Amniotic stem cell (primary cell): Measurements from ENCODE around the gene TTC9B.
"Not testable (repeated sequence)": the region's sequence is repeated elsewhere in the genome, so short reads cannot be mapped to it uniquely, and the experiment has no call there.

Source experiments
- DNase-seq: peaks from one replicate; lab custom pipeline; 2025; lab: John Stamatoyannopoulos, UW

The TTC9B gene

DNA sequence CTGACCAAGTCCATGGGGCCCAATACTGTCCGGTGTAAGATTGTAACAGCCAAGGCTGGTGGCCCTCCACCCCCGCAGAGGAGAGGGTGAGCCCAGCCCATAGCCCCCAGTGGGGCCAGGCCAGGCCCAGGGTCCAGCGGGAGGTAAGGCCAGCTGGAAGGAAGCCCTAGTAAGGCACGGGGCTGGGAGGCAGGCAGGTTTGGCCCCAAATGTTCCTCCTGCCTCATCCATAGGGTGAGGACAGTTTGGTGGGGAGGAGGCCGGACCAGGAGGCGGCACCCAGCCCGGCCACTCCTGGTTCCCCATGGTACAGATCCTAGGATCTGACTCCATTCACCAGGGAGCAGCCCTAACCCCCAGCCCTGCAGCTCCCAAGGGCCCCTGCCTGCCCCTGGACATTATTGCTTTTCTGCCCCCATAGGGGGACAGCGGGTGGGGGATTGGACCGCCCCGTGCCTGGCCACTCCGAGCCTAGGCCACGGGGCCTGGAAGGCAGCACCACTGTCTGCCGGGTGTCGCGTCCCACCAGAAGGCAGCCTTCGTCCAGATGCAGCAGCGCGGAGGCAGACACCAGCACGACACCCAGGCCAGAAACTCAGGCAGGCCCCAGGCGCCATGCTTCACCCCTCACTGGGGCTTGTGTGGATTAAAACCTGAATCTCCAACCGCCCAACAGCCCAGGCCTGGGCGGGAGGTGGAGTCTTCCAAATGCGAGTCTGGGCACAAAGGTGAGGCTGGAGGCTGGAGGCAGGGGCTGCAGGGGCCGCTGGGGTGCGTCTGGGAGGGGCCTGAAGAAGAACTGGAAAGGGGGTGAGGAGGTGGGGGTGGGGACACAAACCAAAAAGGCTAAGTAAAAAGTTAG lies 15.0 kb upstream of the TTC9B start:
- no peak for DNase-seq

DNA sequence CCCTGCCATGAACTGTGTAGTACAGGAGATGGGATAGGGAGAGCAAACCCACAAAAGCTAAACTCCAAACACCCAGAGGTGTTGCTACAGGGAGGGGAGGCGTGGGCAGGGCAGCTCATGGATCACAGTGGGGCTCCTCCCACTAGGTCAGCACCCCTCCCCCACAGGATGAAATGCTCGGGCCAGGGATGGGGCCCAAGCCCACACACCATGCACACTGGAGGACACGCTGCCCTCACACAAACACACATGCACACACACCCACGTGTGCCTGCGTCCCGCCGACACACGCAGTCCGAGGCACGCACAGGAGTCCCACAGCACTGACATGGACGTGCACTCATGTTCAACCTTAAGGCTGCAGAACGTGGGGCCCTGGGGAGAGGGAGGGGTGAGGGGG lies 14.3 kb upstream of the TTC9B start:
- no peak for DNase-seq

DNA sequence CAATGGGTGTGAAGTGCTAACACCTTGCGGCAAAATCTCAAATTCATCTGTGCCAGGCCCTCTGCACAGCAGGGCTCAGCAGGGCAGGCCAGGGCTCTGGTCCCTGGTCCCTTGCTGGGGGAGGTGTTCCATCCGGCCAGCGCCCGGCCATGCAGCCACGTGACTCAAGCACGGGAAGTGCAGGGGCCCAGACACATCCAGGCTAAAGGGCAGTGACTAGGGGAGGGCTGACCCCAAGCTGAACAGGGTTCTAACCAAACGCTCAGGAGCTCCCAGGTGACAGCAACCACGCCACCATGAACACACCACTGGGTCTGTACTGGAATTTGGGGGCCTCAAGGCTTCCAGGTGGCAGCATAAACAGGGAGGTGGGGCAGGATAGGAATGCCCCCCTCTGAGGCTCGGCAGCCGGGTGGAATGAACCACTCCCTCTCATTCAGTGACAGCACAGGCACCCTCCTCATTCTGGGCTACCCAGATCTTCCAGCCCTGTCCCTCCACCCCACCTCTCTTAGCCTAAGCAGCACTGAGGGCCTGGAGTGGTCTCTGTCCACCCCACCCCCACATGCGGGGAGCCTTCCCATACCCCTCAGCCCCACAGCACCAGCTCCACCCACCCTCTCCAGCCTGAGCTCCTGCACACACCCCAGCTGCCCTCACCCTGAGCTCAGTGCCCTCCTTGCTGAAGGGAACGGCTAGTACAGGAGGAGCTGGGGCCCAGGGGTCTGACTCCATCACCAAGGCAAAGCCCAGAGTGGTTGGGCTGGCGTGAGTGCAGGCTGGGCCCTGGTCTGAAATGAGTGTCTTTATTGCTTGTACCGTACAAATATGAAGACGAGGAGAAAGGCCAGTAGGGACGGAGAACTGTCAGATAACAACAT lies 13.6 kb upstream of the TTC9B start:
- no peak for DNase-seq

DNA sequence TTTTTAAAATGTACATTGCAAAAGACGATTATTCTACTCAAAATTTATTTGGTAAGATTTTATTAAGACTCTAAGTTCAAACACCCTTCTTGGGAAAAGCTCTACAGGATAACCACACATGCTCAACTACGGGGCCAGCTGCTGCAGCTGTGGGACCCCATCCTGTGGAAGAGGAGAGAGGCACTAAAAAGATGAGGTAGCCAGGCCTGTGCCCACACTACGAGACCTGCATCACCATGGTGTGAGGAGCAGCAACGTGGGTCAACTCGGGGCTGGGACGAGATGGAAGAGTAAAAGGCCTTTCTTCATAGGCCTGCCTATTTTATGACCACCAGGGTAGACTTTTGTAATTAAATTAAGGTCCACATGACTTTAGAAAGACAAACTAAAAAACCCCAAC lies 12.9 kb upstream of the TTC9B start:
- no peak for DNase-seq

DNA sequence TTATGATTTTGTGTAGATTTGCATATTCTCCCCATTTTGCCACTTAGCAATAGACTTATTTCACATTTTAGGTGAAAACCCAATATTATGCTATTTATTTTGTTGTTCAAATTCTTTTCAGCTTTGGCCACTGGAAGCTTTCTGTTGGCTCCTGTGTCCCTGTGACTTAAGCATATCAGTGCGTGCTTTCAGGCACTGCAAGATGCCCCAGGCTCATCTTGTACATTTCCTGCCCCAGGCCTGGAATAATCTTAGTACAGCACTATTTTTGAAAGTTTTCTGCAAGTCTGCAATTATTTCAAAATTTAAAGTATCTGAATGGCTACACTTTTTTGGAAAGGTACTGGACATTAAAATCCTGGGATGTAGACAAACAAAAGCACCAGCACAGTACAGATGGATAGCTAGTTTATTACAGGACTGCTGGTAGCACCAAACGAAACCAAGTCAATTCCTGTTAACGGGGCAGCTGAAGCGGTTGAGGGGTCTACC lies 11.8 kb upstream of the TTC9B start:
- no peak for DNase-seq

DNA sequence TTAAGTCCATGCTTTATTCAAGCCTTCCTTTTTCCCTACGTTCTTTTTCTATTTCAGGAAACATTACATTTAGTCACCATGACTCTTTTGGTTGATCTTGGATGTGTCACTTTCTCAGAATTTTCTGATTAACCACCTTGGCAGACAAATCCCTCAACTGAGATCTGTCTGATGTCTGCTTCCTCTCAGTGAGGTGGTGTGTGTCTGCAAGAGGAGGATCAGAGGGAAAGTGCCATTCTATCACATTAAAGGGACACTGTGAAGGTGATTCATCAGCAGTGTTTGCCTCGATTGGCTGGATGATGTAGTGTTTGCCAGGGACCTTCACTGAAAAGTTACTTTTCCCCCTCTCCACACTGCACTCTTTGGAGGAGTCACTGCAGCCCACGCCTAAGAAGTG lies 11.3 kb upstream of the TTC9B start:
- no peak for DNase-seq

DNA sequence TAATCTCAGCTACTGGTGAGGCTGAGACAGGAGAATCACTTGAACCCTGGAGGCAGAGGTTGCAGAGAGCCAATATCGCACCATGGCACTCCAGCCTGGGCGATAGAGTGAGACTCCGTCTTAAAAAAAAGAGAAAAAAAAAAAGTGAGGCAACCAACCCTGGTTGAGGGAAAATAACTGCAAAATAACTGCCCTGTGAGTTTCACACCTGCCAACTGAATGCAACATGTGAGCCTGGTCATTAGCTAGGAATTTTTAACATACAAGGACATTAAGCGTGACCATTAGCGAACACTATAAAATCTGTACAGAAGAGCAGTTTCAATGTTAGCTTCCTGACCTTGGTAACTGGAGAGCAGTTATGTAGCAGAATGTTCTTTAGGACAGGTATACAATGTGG lies 10.7 kb upstream of the TTC9B start:
- DNase-seq, result no peak

DNA sequence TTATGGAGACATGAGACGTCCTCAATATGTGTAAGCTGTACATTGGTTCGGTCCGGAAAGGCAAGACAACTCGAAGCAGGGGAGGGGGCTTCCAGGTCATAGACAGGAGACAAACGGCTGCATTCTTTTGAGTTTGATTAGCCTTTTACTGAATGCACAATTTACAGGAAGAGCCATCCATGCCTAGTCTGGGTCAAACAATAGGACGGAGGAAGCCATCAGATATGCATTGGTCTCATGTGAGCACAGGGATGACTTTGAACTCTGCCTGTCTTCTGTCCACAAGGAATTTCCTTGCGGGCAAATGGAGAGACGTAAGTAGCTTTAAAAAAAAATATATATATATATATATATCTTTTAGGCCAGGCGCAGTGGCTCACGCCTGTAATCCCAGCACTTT lies 10.2 kb upstream of the TTC9B start:
- no peak for DNase-seq

DNA sequence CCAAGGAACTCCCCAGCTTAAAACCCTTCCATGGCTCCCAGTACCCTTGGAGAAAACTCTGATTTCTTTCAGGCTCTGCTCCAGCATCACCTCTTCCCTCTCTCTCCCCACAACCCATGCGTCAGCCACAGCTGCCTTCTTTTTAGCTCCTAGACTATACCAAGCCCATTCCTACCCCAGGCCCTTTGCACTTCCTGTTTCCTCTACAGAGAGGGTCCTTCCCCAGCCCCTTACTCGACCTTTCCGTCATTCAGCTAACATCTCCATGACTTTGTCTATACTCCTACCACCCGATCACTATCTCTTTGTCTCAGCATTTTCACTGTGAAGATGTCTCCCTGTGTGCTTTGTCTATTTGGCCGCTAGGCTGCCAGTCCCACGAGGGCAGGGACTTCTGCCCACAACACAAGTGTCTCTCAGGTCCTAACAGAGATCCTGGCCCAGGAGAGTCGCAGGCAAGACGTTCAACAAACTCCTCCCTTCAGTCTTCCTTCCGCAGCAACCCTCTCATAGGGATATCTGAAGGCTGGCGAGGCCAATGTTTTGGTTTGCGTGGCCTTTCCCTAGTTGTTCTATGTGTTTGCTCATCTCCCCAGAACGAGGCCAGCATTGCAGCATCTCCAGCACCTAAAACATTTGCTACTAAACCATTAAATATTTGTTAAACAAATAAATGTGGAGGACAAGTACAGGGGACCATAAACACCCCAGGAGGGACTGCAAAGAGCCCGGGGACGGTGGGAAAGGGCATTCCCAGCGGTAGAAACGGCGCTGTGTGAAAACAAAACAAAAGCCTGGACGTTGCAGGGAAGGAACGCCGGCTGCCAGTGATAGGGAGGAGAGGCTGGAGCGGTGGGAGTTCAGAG lies 7.5 kb upstream of the TTC9B start:
- DNase-seq, result no peak

DNA sequence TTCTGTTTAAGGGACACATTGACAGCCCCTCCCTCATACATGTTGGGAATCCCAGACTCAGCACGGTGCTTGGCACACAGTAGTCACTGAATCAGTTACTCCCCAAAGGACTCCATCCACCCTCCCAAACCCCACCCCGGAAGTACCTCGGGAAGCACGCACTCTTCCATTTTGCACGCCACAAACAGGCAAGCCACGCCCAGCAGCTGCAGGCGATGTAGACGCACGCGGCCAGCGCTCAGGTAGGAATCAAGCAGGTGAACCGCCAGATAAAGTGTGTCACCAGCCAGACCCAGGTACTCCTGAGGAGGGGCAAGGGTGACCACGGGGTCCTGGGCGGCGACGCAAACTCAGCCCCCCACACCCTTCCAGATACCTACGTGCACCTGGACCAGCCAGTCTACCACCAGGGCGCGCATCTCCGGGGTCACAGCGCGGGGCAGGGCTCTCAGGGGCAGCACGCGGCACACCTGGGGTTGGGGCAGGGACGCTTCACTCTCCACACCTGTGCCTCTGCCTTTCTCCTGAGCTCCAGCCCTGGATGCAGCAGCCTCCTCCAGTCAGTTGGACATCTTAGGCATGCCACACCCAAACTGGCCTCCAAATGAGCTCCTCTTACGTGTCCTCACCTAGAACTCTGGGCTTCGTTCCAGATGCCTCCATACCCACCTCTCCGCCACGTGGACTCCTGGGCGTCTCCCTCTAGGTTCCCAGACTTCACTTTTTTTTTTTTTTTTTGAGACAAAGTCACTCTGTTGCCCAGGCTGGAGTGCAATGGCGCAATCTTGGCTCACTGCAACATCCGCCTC lies 6.4 kb upstream of the TTC9B start:
- no peak for DNase-seq

DNA sequence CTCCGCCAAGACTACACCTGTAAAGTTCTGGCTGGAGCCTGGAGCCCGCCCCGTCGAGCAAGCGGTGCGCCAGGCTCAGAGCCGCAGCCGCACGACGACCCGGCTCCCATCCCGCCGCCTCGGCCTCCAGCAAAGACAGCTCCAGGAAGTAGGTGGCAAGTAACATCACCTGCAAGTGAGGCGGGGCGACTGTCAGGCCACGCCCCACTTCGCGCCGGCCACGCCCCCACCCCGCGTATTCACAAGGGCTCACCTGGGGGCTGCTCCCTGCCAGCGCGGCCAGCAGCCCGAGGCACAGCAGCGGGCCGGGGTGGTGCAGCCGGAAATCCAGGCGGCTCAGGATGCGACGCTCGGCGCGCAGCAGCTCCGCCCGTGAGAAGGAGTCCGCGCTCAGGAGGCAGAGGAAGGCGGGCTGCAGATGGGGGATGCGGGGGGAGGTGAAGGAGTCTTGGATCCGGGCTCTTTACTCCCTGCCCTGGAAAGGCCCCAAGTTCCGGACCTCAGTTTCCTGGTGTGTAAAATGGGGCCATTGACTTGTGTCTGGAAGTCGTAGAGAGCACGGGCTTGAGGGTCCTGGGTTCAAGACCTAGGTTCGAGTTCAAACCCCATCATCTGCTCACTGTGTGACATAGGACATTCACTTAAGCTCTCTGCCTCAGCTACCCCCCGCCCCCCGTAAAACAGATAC lies 5.1 kb upstream of the TTC9B start:
- DNase-seq, result no peak

DNA sequence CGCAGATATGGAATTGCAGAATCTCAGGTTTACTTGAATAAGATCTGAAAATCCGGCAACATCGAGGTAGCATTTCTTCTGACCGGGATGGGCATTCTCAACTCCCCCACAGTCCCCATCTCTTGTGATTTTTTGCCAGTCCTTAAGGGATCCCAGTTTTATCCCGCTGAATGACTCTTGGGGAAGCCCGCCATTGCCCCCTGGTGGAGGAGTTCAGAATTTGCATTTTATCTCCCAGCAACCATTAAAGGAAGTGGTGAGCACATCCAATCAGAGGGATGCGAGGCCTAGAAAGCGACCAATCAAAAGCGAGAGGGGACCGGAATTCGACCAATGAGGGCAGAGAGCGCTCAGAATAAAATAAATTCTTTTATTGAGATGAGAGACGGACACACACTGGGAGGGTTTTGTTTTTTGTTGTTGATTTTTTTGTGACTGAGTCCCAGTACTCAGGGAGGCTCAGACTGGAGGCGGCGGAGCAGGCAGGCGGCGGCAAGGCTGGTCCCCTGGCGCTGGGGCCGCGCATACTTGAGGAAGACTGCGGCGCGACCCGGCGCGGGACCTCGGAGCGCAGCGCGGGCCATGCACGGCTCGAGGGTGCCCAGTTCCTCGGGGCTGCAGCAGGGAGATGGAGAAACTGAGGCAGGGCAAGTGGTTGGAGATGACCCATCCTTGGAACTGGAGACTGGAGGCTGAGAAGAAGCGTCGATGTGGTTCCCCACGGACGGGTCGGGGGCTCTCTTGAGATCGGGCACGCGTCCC lies 3.9 kb upstream of the TTC9B start:
- peak; percentile 28 for DNase-seq

DNA sequence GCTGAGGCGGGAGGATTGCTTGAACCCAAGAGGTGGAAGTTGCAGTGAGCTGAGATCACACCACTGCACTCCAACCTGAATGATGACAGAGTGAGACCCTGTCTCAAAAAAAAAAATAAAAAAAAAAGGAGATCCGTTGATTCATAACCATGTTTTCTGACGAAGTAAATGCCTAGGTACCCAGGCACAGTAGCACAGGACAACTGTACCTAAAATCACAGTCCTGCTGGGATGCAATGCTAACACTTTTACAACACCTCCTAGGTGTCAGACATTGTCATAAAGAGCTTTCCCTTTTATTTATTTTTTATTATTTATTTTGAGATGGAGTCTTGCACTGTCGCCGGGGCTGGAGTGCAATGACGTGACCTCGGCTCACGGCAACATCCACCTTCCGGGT lies 2.5 kb upstream of the TTC9B start:
- DNase-seq, result no peak

DNA sequence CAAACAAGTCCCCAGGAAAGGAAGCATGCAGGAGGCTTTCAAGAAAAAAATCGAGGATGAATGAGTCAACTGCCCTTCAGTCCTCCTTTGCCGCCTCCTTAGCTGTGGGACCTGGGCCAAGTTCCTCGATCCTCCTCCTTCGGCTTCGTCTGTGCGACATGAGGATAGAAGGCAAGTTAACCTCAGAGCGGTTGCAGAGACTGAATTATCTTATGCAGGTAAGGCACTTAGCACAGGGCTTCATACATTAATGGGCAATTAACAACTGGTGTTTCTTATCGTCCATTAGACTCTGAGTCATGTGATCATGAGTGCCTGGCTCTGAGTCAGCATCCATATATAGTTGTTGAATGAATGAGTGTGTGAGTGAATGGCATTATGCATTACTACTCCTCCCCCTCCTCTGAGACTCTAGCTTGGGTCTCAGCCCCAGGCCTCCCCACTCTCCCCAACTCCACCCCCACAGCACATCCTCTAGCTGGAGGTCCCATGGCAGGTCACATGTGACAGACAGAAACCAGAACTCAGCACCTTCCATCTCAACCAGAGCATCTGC lies 1.6 kb upstream of the TTC9B start:
- DNase-seq, result no peak

DNA sequence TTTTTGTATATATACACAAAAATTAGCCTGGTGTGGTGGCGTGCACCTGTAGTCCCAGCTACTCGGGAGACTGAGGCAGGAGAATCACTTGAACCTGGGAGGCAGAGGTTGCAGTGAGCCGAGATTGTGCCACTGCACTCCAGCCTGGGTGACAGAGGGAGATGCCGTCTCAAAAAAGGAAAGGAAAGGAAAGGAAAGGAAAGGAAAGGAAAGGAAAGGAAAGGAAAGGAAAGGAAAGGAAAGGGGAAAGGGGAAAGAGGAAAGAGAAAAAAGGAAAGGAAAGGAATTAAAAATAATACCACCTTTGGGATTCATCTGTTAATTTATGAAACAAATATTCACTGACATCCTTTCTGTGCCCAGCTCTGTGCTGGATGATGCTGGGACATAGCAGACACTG lies 845 bp upstream of the TTC9B start:
- DNase-seq, result not testable (repeated sequence)

DNA sequence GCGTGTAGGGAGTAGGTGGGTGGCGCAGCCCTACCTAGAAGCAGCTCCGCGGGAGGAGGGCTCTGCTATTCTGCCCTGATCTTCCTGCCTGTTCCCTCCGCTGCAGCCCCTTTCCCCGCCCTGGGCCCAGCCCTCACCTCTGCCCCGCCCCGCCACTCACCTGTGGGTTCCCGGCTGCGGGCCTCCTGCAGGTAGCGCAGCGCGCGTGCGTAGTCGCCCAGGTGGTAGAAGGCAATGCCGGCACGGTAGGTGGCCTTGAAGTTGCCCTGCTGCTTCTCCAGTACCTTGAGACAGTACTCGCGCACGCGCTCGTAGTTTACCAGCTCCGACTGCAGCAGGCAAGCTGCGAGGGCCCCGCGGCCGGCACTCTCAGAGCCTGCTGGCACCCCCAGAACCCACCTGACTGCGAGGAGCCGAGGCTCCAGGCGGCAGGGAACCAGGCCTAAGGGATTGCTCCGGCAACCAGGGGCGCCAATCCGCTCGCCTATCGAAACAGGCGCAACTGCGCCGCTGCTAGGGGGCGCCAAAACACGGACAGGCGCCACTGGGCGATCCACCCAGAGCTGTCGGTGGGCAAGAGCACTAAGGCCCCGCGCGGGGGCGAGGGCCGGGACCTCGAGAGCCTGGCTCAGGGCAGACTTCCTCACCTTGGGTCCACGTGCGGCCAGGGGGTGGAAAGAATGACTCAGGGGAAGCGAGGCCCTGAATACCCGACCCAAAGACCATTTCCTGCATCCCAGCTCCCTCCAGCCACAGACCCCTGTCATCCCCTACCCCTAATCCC lies 965 bp downstream of the TTC9B start:
- no peak for DNase-seq

DNA sequence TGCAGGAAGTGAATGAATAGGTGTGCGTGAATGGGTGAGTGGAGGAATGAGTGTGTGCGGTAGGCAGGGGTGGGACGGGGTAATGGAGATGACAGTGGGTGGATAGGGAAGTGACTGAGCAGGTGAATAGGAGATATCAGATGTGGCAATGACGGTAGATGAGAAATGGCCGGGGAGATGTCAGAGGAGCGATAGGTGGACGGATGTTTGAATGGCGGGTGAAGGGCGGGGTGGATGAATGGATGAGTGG lies 1.5 kb downstream of the TTC9B start:
- no peak for DNase-seq

DNA sequence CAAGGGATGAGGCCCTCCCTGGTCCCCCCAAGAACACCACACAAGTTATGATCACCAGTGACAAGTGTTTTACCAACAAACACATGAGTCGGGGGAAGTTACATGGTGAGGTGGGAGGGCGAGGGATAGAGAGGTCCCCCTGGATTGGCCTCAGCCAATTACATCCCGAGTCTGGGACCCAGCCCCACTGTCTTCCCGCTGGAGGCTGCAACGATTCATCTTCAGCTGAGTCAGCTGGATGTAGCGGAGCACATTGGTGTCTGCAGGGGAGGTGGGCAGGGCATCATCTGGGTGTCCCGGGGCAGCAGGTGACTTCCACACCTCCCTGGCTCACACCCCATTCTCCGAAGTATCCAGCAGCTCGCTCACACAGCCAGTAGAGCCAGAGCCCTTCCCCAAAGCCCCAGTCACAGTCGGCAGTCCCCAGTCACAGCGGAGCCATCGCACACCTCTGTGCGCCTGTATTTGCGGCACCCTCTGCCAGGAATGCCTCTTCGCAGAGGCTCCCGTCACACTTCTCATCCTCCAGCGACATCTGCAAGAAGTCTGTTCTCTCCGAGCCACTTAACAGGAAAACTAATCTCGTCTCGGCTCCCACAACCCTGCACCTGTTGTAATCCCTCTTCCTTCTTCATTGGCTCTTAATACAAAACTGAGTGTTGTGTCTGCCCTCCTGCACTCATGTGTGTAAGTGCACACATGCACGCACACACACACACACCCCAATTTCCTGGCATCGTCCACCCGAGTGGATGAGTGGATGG lies 2.0 kb downstream of the TTC9B start:
- no peak for DNase-seq
